Hepatocyte (in vitro differentiated cells): ENCODE data around the gene OGFR. TPM values are rescaled to one million over a fixed set of nuclear protein-coding genes. Genes with fewer than 3 reads are reported as not detected.

Experiments used
- DNase-seq: peaks from one replicate; pipeline ENCODE4 v3.0.0-alpha.2; 2016; ENCODE audit warnings: low spot score
- H2AFZ ChIP-seq: fragments of 200-600 bp; sonication (generic); 2 replicates; pipeline ENCODE4 v1.6.0; 2016; ENCODE audit warnings: antibody characterized with exemption, mild to moderate bottlenecking
- H3K27ac ChIP-seq: fragments of 200-600 bp; sonication (generic); 2 replicates; pipeline ENCODE4 v1.5.1; 2016; ENCODE audit warnings: mild to moderate bottlenecking
- H3K27me3 ChIP-seq: fragments of 200-600 bp; sonication (generic); 2 replicates; pipeline ENCODE4 v1.6.1; 2016
- H3K36me3 ChIP-seq: fragments of 200-600 bp; sonication (generic); replicated peaks from 2 replicates; pipeline ENCODE4 v1.5.1; 2016; ENCODE audit warnings: low read depth; ENCODE audit not compliant: insufficient read depth
- H3K4me1 ChIP-seq: fragments of 200-600 bp; sonication (generic); 2 replicates; pipeline ENCODE4 v1.5.1; 2016; ENCODE audit warnings: mild to moderate bottlenecking, moderate library complexity; ENCODE audit not compliant: insufficient read depth
- H3K4me2 ChIP-seq: fragments of 200-600 bp; sonication (generic); 2 replicates; pipeline ENCODE4 v1.6.0; 2016
- H3K4me3 ChIP-seq: fragments of 200-600 bp; sonication (generic); 2 replicates; pipeline ENCODE4 v1.5.1; 2016; ENCODE audit warnings: mild to moderate bottlenecking
- H3K79me2 ChIP-seq: fragments of 200-600 bp; sonication (generic); 2 replicates; pipeline ENCODE4 v1.6.0; 2017; ENCODE audit warnings: mild to moderate bottlenecking
- H3K9me2 ChIP-seq: fragments of 200-600 bp; sonication (generic); replicated peaks from 2 replicates; pipeline ENCODE4 v1.6.0; 2017; ENCODE audit warnings: mild to moderate bottlenecking; ENCODE audit not compliant: insufficient read depth
- H3K9me3 ChIP-seq: fragments of 200-600 bp; sonication (generic); 2 replicates; pipeline ENCODE4 v1.5.1; 2016; ENCODE audit warnings: low read depth, mild to moderate bottlenecking
- H4K20me1 ChIP-seq: fragments of 200-600 bp; sonication (generic); 2 replicates; pipeline ENCODE4 v1.6.0; 2016; ENCODE audit warnings: mild to moderate bottlenecking; ENCODE audit not compliant: insufficient read depth, poor library complexity, severe bottlenecking
- EZH2 ChIP-seq: fragments of 200-600 bp; sonication (generic); IDR thresholded peaks from 2 replicates; pipeline ENCODE4 v1.6.1; 2016; ENCODE audit warnings: antibody characterized with exemption, mild to moderate bottlenecking, borderline replicate concordance
- EZH2phosphoT487 ChIP-seq: fragments of 200-600 bp; sonication (generic); IDR thresholded peaks from one replicate; pipeline ENCODE4 v1.6.1; 2018; ENCODE audit warnings: antibody characterized with exemption, mild to moderate bottlenecking, low read depth, moderate library complexity; ENCODE audit not compliant: unreplicated experiment, severe bottlenecking
- WGBS: methylation state at CpG from one replicate; pipeline ENCODE4 v1.1.6; 2016; ENCODE audit warnings: low lambda C conversion rate; ENCODE audit errors: missing lambda C conversion rate; 5-methylcytosine and 5-hydroxymethylcytosine counted together
- polyA plus RNA-seq: library from polyadenylated mRNA; unstranded; fragments of >200 nt; fragmentation: Nextera tagmentation; extraction: Ambion mirVana; gene quantifications from 2 replicates; pipeline ENCODE4 v1.2.1, GENCODE V29; 2016
- total RNA-seq: library from RNA; depleted of rRNA; stranded (reverse); fragments of >200 nt; gene quantifications from 2 replicates; pipeline ENCODE4 v1.2.3, GENCODE V29; 2014
- TF ChIP-seq, protein P1 (sequence below): fragments of 200-600 bp; sonication (generic); IDR thresholded peaks from 2 replicates; pipeline ENCODE4 v1.5.1; 2016; ENCODE audit warnings: antibody characterized with exemption, mild to moderate bottlenecking; ENCODE audit not compliant: poor library complexity

The OGFR gene
- total and polyA plus RNA-seq, 2 experiments from 2014 or later: 47.6 to 80.8 TPM

DNA sequence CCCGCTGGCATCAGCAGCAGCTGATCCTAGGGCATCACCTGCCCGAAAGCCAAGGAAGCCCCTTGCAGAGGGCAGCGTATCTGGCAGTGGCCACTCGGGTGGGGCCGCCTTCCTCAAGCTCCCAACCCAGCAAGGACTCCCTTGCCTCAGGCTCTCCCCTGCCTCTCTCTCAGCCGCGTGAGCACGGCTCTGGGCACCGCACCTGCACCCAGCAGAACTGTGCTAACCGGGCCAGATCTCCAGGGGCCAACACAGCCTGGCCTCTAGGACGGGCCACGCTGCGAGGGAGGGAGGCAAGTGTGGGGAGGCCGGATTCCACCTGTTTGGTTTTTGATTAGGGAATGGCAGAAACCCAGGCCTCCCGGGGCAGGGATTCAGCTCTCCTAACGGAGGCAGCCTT is 20.1 kb upstream of the OGFR start:
- Histone ChIP-seq H4K20me1 (no peaks in the 10 kb centered on the region), H3K27ac (no peak overlapping the region), H3K79me2 (no peaks in the 10 kb centered on the region), H3K4me1 (peaks cover 8% of the 10 kb centered on the region), H3K9me3 (no peaks in the 10 kb centered on the region), H3K27me3 (no peaks in the 10 kb centered on the region), H3K9me2 (no peaks in the 10 kb centered on the region), H3K4me2 (no peak overlapping the region), H2AFZ (no peak overlapping the region), H3K4me3 (no peak overlapping the region), H3K36me3 (no peaks in the 10 kb centered on the region)
- TF ChIP-seq, protein P1, sequence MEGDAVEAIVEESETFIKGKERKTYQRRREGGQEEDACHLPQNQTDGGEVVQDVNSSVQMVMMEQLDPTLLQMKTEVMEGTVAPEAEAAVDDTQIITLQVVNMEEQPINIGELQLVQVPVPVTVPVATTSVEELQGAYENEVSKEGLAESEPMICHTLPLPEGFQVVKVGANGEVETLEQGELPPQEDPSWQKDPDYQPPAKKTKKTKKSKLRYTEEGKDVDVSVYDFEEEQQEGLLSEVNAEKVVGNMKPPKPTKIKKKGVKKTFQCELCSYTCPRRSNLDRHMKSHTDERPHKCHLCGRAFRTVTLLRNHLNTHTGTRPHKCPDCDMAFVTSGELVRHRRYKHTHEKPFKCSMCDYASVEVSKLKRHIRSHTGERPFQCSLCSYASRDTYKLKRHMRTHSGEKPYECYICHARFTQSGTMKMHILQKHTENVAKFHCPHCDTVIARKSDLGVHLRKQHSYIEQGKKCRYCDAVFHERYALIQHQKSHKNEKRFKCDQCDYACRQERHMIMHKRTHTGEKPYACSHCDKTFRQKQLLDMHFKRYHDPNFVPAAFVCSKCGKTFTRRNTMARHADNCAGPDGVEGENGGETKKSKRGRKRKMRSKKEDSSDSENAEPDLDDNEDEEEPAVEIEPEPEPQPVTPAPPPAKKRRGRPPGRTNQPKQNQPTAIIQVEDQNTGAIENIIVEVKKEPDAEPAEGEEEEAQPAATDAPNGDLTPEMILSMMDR: no peak
- no peak for TF ChIP-seq EZH2
- no peak for TF ChIP-seq EZH2phosphoT487
- 87% methylated on average over 16 of the region's 16 CpGs for WGBS
- DNase-seq: no peak

DNA sequence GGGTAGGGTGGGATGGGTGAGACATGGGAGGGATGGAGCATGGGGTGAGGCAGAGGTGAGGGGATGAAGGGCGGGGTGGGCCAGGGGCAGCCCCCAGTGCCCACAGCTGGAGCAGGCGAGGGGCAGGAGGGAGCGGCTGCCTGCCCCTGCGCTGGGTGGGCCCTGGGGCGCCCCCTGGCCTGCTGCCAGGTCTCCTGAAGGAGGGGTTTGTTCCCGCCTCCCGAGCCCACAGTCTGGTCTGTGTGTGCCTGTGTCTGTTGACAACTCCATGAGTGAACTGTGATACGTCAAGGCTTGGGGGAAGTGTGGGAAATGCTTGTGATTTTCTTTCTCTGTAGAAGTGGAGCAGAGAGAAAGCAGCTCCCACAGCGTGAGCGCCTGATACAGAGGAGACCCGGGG is 19.2 kb upstream of the OGFR start:
- Histone ChIP-seq H3K4me2 (no peak overlapping the region), H3K4me1 (peaks cover 8% of the 10 kb centered on the region), H2AFZ (no peak overlapping the region), H3K27ac (peak overlapping the region; percentile 55), H4K20me1 (no peaks in the 10 kb centered on the region), H3K9me3 (no peaks in the 10 kb centered on the region), H3K4me3 (no peak overlapping the region), H3K9me2 (no peaks in the 10 kb centered on the region), H3K27me3 (no peaks in the 10 kb centered on the region), H3K79me2 (no peaks in the 10 kb centered on the region), H3K36me3 (no peaks in the 10 kb centered on the region)
- TF ChIP-seq, protein P1: no peak
- TF ChIP-seq EZH2 (no peak), EZH2phosphoT487 (no peak)
- WGBS: 59% methylated on average over 5 of the region's 11 CpGs
- peak; percentile 48 for DNase-seq

- Histone ChIP-seq H3K4me1 (peaks cover 9% of the 10 kb centered on the region), H4K20me1 (no peaks in the 10 kb centered on the region), H2AFZ (no peak overlapping the region), H3K27ac (peak overlapping the region; percentile 55), H3K79me2 (no peaks in the 10 kb centered on the region), H3K36me3 (no peaks in the 10 kb centered on the region), H3K4me2 (no peak overlapping the region), H3K27me3 (no peaks in the 10 kb centered on the region), H3K9me2 (no peaks in the 10 kb centered on the region), H3K9me3 (no peaks in the 10 kb centered on the region), H3K4me3 (no peak overlapping the region)
- TF ChIP-seq, protein P1: no peak
- TF ChIP-seq EZH2: no peak
- no peak for TF ChIP-seq EZH2phosphoT487
- 67% methylated on average over 13 of the region's 13 CpGs for WGBS
- no peak for DNase-seq
Measured at GRCh38 chr20:62786157-62786556, 18.5 kb upstream of the OGFR start.

DNA sequence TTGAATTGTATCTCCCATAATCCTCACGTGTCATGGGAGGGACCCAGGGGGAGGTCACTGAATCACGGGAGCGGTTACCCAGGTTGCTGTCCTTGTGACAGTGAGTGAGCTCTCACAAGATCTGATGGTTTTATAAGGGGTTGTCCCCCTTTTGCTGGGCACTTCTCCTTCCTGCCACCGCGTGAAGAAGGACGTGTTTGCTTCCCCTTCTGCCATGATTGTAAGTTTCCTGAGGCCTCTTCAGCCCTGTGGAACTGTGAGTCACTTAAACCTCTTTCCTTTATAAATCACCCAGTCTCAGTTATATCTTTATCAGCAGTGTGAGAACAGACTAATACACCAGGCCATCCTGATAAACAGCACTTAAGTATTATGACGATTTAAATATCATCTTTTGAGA is 17.3 kb upstream of the OGFR start:
- Histone ChIP-seq H4K20me1 (no peaks in the 10 kb centered on the region), H3K79me2 (no peaks in the 10 kb centered on the region), H3K36me3 (no peaks in the 10 kb centered on the region), H3K27ac (no peak overlapping the region), H3K9me3 (no peaks in the 10 kb centered on the region), H3K4me3 (no peak overlapping the region), H3K4me2 (no peak overlapping the region), H3K27me3 (no peaks in the 10 kb centered on the region), H3K9me2 (no peaks in the 10 kb centered on the region), H3K4me1 (peaks cover 11% of the 10 kb centered on the region), H2AFZ (no peak overlapping the region)
- TF ChIP-seq, protein P1: no peak
- TF ChIP-seq EZH2phosphoT487 (no peak), EZH2 (no peak)
- no peak for DNase-seq
- 73% methylated on average over 7 of the region's 7 CpGs for WGBS
